Stimulated activated CD8-positive, alpha-beta memory T cell treated with anti-CD3 and anti-CD28 coated beads, Interleukin-7, amount 100 ng/mL, for 48 hours (primary cell): Measurements from ENCODE around the gene SEPTIN1.

Experiments
- DNase-seq, 2 donors: peaks; one replicate each; pipeline ENCODE4 v3.0.0-alpha.2; 2020; ENCODE audit warnings: low read depth in 1 of 2; ENCODE audit errors: extremely low read depth in 1 of 2

The SEPTIN1 gene

GRCh38 chr16:30382111-30382881, at the start of gene SEPTIN1:
SEPTIN1 (minus strand) TSS chr16:30382561; CDS start chr16:30382542, 19 bp downstream.
- DNase-seq = peak; percentile 65 to 81

- DNase-seq = peak in 1 of 2 donors; percentile 39
Observed at GRCh38 chr16:30430428-30430970, 48.1 kb upstream of the SEPTIN1 start.

- peak; percentile 85 to 97 for DNase-seq
Observed at GRCh38 chr16:30429678-30430427, 47.5 kb upstream of the SEPTIN1 start, which contains the start of gene DCTPP1. DCTPP1 (minus strand) TSS chr16:30430030; CDS start chr16:30429980, 50 bp downstream.

- DNase-seq = no peak
Observed at GRCh38 chr16:30429418-30429677, 47.0 kb upstream of the SEPTIN1 start.

GRCh38 chr16:30428055-30428454, 45.7 kb upstream of the SEPTIN1 start:
- DNase-seq = no peak

GRCh38 chr16:30421010-30421409, 38.6 kb upstream of the SEPTIN1 start:
- DNase-seq = no peak

GRCh38 chr16:30418350-30419181, 36.2 kb upstream of the SEPTIN1 start:
- no peak for DNase-seq

- DNase-seq = peak; percentile 80 to 82
Observed at GRCh38 chr16:30417529-30418349, 35.4 kb upstream of the SEPTIN1 start.

- no peak for DNase-seq
Observed at GRCh38 chr16:30416624-30417528, 34.5 kb upstream of the SEPTIN1 start.

- no peak for DNase-seq
Observed at GRCh38 chr16:30416047-30416603, 33.8 kb upstream of the SEPTIN1 start.

GRCh38 chr16:30414159-30414558, 31.8 kb upstream of the SEPTIN1 start:
- DNase-seq = no peak

- no peak for DNase-seq
Observed at GRCh38 chr16:30413112-30413806, 30.9 kb upstream of the SEPTIN1 start.

- peak; percentile 82 to 87 for DNase-seq
Observed at GRCh38 chr16:30409125-30410060, 27.0 kb upstream of the SEPTIN1 start.

GRCh38 chr16:30407804-30408534, 25.6 kb upstream of the SEPTIN1 start:
- no peak for DNase-seq

GRCh38 chr16:30407102-30407803, 24.9 kb upstream of the SEPTIN1 start, which contains the start of gene ZNF771:
ZNF771 (plus strand) TSS chr16:30407606; CDS start chr16:30408054, 448 bp downstream.
- DNase-seq = peak; percentile 89 to 90

- DNase-seq = no peak
Observed at GRCh38 chr16:30406795-30407101, 24.4 kb upstream of the SEPTIN1 start.
